Ecto neural progenitor cell (in vitro differentiated cells): Measurements from ENCODE around the gene PDE6C.
"Not testable (repeated sequence)": the region's sequence is repeated elsewhere in the genome, so short reads cannot be mapped to it uniquely, and the experiment has no call there.

Experiments used
- DNase-seq: peaks from one replicate; pipeline ENCODE4 v3.0.0-alpha.2; 2018; ENCODE audit warnings: low spot score

Gene PDE6C

DNA sequence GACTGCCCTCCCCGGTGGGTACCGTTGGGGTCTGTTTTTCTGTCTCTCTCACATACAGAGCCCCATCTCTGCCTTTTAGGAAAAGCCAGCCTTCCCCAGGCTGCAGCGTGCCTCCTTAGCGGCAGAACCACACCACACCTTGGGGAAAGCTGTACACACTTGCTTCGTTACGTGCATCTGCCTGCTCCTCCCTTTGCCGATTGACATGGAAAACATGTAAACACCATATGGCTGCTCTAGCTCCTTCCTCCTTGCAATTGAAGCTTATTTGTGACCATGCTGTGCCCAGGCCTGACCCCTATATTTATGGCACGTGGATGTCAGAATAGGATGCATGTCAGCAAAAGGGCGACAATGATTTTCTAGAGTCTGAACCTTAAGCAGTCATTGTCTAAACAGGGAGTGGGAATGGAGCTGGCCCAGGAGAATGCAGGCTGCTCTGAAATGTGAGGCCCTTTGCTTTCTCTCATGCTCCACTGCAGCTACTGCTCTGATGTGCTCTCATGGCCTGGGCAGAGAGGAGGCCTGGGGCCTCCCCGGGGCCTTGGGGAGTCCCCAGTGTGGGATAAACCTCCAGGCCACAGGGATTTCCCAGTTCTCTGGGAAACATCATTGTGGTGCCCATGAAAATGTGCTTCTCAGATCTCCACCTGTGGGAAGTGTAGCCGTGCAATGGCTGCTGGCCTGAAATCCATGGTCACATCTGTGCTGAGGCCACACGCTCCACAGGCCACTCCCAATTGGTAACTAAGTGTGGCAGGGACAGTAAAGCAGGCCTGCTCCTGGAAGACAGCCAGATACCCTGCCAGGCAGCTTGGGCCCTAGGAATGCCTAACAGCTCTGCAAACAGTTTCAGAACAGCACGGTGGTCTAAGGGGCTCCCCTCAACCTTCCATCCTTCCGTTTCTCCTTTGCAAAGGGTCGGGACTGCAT lies 18.6 kb downstream of the PDE6C start:
- DNase-seq, result no peak

DNA sequence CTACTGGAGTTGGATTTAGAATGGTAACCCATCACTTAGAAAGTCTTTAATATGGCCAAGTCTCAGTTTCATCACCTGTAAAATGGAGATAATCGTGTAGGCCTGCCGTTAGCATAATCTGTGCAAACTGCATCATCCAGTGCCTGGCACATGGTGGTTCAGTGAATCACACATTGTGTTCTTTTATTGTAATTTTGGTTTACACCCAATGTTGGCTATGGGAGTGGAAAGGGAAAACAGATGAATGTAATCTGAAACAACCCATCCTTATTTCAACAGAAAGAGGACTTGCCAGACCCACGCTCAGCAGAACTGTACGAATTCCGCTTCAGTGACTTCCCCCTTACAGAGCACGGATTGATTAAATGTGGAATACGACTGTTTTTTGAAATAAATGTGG lies 27.5 kb downstream of the PDE6C start:
- no peak for DNase-seq

- no peak for DNase-seq
Measured at GRCh38 chr10:93652857-93653256, 40.5 kb downstream of the PDE6C start.

GRCh38 chr10:93654201-93654600 lies 41.9 kb downstream of the PDE6C start:
- no peak for DNase-seq

- DNase-seq, result no peak
Measured at GRCh38 chr10:93656155-93656554, 43.8 kb downstream of the PDE6C start.

GRCh38 chr10:93657757-93658156 lies 45.4 kb downstream of the PDE6C start:
- DNase-seq, result no peak

DNA sequence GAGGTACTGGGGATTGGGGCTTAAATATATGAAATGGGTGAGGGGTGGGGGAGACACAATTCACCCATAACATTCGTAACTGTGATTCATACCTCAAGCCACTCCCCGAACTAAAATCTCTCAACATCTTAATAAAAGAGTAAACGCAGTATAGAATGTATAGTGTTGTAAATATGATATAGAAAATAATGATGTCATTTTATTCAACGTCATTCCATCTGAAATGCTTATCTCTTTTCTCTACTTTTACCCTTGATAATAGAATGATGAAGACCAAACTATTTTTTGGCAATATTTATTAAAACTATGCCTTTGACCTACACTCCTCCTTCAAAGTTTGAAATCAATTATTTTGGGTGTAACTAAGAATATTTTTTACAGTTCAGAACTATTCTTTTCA lies 53.7 kb downstream of the PDE6C start:
- DNase-seq, result no peak

DNA sequence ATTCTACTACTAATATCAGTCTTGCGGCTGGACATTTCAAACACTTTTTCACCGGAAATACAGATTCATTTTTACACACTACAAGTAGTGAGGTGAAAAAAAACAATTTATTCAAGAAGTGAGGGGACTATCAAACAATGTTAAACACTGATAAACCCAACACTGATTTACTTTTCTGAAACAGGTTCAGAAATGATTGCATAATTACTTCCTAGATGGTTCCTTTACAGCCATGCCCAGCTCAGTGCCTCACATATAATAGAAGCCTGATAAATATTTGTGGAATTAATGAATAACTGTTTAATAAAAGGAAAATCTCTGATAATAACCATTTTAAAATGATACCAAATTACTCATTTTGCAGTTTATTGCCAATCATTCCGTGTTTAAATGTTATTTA lies 55.5 kb downstream of the PDE6C start:
- DNase-seq, result no peak

- no peak for DNase-seq
Measured at GRCh38 chr10:93670372-93670771, 58.0 kb downstream of the PDE6C start.

GRCh38 chr10:93671042-93671441 lies 58.7 kb downstream of the PDE6C start:
- no peak for DNase-seq

- no peak for DNase-seq
Measured at GRCh38 chr10:93672022-93672678, 59.8 kb downstream of the PDE6C start.

- no peak for DNase-seq
Measured at GRCh38 chr10:93672890-93673289, 60.6 kb downstream of the PDE6C start.

DNA sequence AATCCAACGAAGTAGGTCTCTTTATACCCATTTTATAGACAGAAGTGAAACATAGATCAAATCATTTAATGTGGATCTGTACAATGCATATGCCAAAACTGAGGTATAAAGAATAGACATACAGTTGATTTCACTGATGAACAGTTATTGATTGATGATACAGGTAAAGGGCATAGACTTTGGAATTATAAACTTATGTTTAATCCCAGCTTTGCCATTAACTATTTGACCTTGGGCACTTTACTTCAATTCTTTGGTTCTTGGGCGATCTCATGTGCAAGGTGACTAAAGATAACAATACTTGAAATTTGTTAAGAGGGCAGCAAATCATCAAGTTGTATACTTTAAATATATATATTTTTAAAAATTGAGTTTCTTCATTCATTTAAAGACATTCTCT lies 61.5 kb downstream of the PDE6C start:
- DNase-seq, result no peak

GRCh38 chr10:93678386-93678785 lies 66.0 kb downstream of the PDE6C start:
- DNase-seq, result no peak

DNA sequence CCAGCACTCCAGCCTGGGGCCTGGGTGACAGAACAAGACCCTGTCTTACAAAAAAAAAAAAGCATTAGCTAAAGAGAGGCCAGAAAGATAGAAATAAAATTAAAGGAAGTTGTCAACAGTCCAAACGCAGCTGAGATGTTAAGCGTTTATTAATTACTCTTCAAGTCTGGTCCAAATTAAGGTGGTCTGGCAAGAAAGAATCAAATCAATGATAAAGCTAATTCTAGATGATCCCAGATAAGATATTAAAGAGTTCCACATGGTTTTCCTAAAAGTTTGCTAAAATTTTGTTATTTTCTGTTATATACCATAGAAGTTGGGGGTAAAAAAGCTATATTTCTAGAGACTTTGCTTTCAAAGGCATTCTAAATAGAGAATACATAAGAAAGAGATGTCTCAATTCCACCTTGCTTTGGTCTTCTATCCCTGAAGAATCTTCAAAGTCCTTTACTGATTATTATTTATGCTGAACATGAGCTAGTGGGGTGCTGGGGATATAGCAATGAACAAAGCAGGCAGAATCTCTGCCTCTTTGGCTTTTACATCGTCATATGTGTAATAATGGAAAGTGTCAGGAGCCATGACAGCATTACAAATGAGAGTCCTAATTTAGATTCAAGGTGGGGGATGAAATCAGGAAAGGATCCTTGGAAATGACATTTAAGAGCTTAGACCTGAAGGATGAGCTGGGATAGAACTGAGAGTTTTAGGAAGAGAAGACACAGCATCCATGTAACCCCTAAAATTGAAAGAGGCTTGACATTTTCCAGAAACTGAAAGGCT lies 66.7 kb downstream of the PDE6C start:
- no peak for DNase-seq

GRCh38 chr10:93680412-93681047 lies 68.2 kb downstream of the PDE6C start:
- no peak for DNase-seq

GRCh38 chr10:93687737-93688136 lies 75.4 kb downstream of the PDE6C start:
- DNase-seq, result no peak

DNA sequence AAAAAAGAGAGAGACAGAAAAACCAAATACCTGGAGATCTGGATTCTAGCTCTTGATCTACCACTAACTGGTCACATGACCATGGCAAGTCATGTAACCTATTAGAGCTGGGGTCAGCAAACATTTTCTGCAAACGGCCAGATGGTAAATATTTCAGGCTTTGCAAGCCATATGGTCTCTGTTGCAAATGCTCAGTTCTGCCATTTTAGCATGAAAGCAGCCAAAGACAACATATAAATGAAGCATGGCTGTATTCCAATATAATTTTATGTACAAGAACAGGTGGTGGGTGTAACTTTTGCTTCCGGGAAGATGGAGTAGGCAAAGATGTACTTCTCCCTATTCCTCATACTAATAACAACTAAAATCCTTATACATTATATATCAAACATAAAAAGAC lies 83.4 kb downstream of the PDE6C start:
- no peak for DNase-seq

- not testable (repeated sequence) for DNase-seq
Measured at GRCh38 chr10:93696582-93696981, 84.2 kb downstream of the PDE6C start.

GRCh38 chr10:93697207-93697606 lies 84.9 kb downstream of the PDE6C start:
- DNase-seq, result no peak

GRCh38 chr10:93701866-93702209 lies 89.5 kb downstream of the PDE6C start:
- no peak for DNase-seq
